GM23338 (cell line): ENCODE measurements around the gene KDM6A. TPM values are rescaled to one million over a fixed set of nuclear protein-coding genes. Genes with fewer than 3 reads are reported as not detected.
"Not testable (repeated sequence)": the region's sequence is repeated elsewhere in the genome, so short reads cannot be mapped to it uniquely, and the experiment has no call there.

ENCODE experiments used
- ATAC-seq: fragments of 200-7000 bp; cut with Tn5 transposase; 3 replicates; pipeline ENCODE4 v1.9.1; 2020
- DNase-seq: peaks from one replicate; pipeline ENCODE4 v3.0.0-alpha.2; 2015; ENCODE audit warnings: low spot score
- H2AFZ ChIP-seq: fragments of 200-600 bp; sonication (generic); 2 replicates; pipeline ENCODE4 v1.8.0; 2016; ENCODE audit warnings: antibody characterized with exemption, mild to moderate bottlenecking, moderate library complexity
- H3F3A ChIP-seq: fragments of 200-600 bp; sonication (generic); replicated peaks from 2 replicates; pipeline ENCODE4 v1.8.0; 2017; ENCODE audit warnings: antibody characterized with exemption, mixed run types, low read depth
- H3K27ac ChIP-seq: fragments of 200-600 bp; sonication (generic); 2 replicates; pipeline ENCODE4 v1.6.1; 2016; ENCODE audit warnings: low read depth
- H3K27me3 ChIP-seq: fragments of 200-600 bp; sonication (generic); 2 replicates; pipeline ENCODE4 v1.8.0; 2016; ENCODE audit warnings: mild to moderate bottlenecking, mixed run types, moderate library complexity; ENCODE audit not compliant: insufficient read depth
- H3K36me3 ChIP-seq: fragments of 200-600 bp; sonication (generic); 2 replicates; pipeline ENCODE4 v1.8.0; 2016; ENCODE audit warnings: mild to moderate bottlenecking; ENCODE audit not compliant: insufficient read depth
- H3K4me1 ChIP-seq: fragments of 200-600 bp; sonication (generic); 2 replicates; pipeline ENCODE4 v1.8.0; 2016; ENCODE audit warnings: mild to moderate bottlenecking, moderate library complexity; ENCODE audit not compliant: insufficient read depth
- H3K4me2 ChIP-seq: fragments of 200-600 bp; sonication (generic); 2 replicates; pipeline ENCODE4 v1.7.1; 2017; ENCODE audit warnings: mixed run types
- H3K4me3 ChIP-seq: fragments of 200-600 bp; sonication (generic); 2 replicates; pipeline ENCODE4 v1.6.1; 2016; ENCODE audit warnings: mixed run types
- H3K79me2 ChIP-seq: fragments of 200-600 bp; sonication (generic); replicated peaks from 2 replicates; pipeline ENCODE4 v1.8.0; 2017; ENCODE audit warnings: mild to moderate bottlenecking; ENCODE audit not compliant: insufficient read depth
- H3K9me2 ChIP-seq: fragments of 200-600 bp; sonication (generic); 2 replicates; pipeline ENCODE4 v1.8.0; 2017; ENCODE audit not compliant: insufficient read depth
- H4K20me1 ChIP-seq: fragments of 200-600 bp; sonication (generic); replicated peaks from 2 replicates; pipeline ENCODE4 v1.8.0; 2017; ENCODE audit warnings: mild to moderate bottlenecking; ENCODE audit not compliant: insufficient read depth
- H3K27ac Mint-ChIP-seq: 2 replicates; pipeline ENCODE4 v1.8.0; 2020; ENCODE audit warnings: inconsistent platforms, mild to moderate bottlenecking, moderate library complexity, mixed read lengths
- H3K27me3 Mint-ChIP-seq: 3 replicates; pipeline ENCODE4 v1.8.0; 2022; ENCODE audit warnings: low read depth, mild to moderate bottlenecking, moderate library complexity, mixed read lengths, inconsistent platforms; ENCODE audit not compliant: insufficient read depth, poor library complexity
- H3K36me3 Mint-ChIP-seq: 3 replicates; pipeline ENCODE4 v1.8.0; 2021; ENCODE audit warnings: low read depth, mild to moderate bottlenecking, inconsistent platforms, moderate library complexity, mixed read lengths
- H3K4me1 Mint-ChIP-seq: 3 replicates; pipeline ENCODE4 v1.8.0; 2020; ENCODE audit warnings: mild to moderate bottlenecking, inconsistent platforms, mixed read lengths
- H3K4me3 Mint-ChIP-seq: 3 replicates; pipeline ENCODE4 v1.8.0; 2021; ENCODE audit warnings: moderate library complexity, mild to moderate bottlenecking, inconsistent platforms, mixed read lengths
- H3K9me3 Mint-ChIP-seq: 3 replicates; pipeline ENCODE4 v1.8.0; 2020; ENCODE audit warnings: moderate library complexity, mild to moderate bottlenecking, inconsistent platforms, mixed read lengths
- CREB1 ChIP-seq: fragments of 250-450 bp; sonication (Bioruptor Pico); IDR thresholded peaks from 2 replicates; pipeline ENCODE4 v1.5.0; 2020; ENCODE audit warnings: low read depth, mild to moderate bottlenecking, moderate library complexity
- EZH2 ChIP-seq: fragments of 200-600 bp; sonication (generic); IDR thresholded peaks from one replicate; pipeline ENCODE4 v1.8.0; 2017; ENCODE audit warnings: antibody characterized with exemption, mild to moderate bottlenecking, low read depth; ENCODE audit not compliant: unreplicated experiment
- EZH2phosphoT487 ChIP-seq: fragments of 200-600 bp; sonication (generic); IDR thresholded peaks from one replicate; pipeline ENCODE4 v1.8.1; 2018; ENCODE audit warnings: antibody characterized with exemption; ENCODE audit not compliant: unreplicated experiment
- JUNB ChIP-seq: IDR thresholded peaks from one replicate; pipeline ENCODE4 v1.6.1; 2016; ENCODE audit warnings: antibody characterized with exemption; ENCODE audit not compliant: unreplicated experiment
- NANOG ChIP-seq: IDR thresholded peaks from 2 replicates; pipeline ENCODE4 v1.6.1; 2016; ENCODE audit warnings: antibody characterized with exemption, borderline replicate concordance
- POLR2AphosphoS5 ChIP-seq: IDR thresholded peaks from 2 replicates; pipeline ENCODE4 v1.6.1; 2016; ENCODE audit warnings: antibody characterized with exemption, low read depth
- STAT1 ChIP-seq: IDR thresholded peaks from one replicate; pipeline ENCODE4 v1.6.1; 2016; ENCODE audit warnings: antibody characterized with exemption; ENCODE audit not compliant: unreplicated experiment
- ZNF114 ChIP-seq: fragments of 250-450 bp; sonication (Bioruptor Pico); IDR thresholded peaks from 2 replicates; pipeline ENCODE4 v1.5.0; 2020; ENCODE audit warnings: mild to moderate bottlenecking, moderate library complexity
- polyA plus RNA-seq: library from polyadenylated mRNA; unstranded; fragments of >200 nt; fragmentation: Nextera tagmentation; extraction: Ambion mirVana; gene quantifications from 2 replicates; pipeline ENCODE4 v1.2.1, GENCODE V29; 2016
- total RNA-seq: library from RNA; depleted of rRNA; stranded (reverse); fragments of >200 nt; shearing (Covaris generic); gene quantifications from 2 replicates; pipeline ENCODE4 v1.2.3, GENCODE V29; 2014
- TF ChIP-seq, protein P1 (sequence below), 2 experiments: fragments of 200-600 bp in 1 of 2; sonication (generic) in 1 of 2; conservative IDR thresholded peaks; 2 replicates each; pipeline versions ENCODE4 v1.5.1 to v1.6.1; 2016 to 2017; ENCODE audit warnings: antibody characterized with exemption in 2 of 2, low read depth in 2 of 2, mild to moderate bottlenecking in 2 of 2, moderate library complexity in 1 of 2
- TF ChIP-seq, protein P2 (sequence below): IDR thresholded peaks from one replicate; pipeline ENCODE4 v1.6.1; 2018; ENCODE audit warnings: antibody characterized with exemption; ENCODE audit not compliant: unreplicated experiment
- TF ChIP-seq, protein P3 (sequence below): fragments of 250-450 bp; sonication (Bioruptor Pico); IDR thresholded peaks from 2 replicates; pipeline ENCODE4 v1.5.0; 2020; ENCODE audit warnings: mild to moderate bottlenecking, moderate library complexity

The KDM6A gene
- total and polyA plus RNA-seq, 2 experiments from 2014 or later: 22.8 to 102 TPM

DNA sequence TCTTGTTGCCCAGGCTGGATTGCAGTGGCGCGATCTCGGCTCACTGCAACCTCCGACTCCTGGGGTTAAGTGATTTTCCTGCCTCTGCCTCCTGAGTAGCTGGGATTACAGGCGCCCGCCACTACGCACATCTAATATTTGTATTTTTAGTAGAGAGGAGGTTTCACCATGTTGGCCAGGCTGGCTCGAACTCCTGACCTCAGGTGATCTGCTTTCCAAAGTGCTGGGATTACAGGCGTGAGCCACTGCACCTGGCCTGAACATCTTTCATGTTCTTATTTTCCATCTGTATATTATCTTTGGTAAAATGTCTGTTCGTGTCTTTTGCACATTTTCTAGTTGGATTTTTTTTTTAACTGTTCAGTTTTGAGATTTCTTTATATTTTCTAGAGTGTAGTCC lies 17.7 kb downstream of the KDM6A start:
- H3F3A ChIP-seq, H4K20me1 ChIP-seq, H3K9me2 ChIP-seq, H3K9me3 Mint-ChIP-seq, ATAC-seq, H3K36me3 ChIP-seq, H3K27ac Mint-ChIP-seq, DNase-seq, H3K4me3 ChIP-seq, H3K27me3 Mint-ChIP-seq, H2AFZ ChIP-seq, H3K27me3 ChIP-seq, H3K36me3 Mint-ChIP-seq, H3K4me2 ChIP-seq, H3K4me1 ChIP-seq, H3K4me3 Mint-ChIP-seq: not testable (repeated sequence)
- peaks cover 100% of the 10 kb centered on the region for H3K79me2 ChIP-seq
- H3K27ac ChIP-seq: 0 out of 2 replicates have a peak overlapping the region, but pooled peaks have one; percentile 10
- peaks cover 15% of the 10 kb centered on the region for H3K4me1 Mint-ChIP-seq

DNA sequence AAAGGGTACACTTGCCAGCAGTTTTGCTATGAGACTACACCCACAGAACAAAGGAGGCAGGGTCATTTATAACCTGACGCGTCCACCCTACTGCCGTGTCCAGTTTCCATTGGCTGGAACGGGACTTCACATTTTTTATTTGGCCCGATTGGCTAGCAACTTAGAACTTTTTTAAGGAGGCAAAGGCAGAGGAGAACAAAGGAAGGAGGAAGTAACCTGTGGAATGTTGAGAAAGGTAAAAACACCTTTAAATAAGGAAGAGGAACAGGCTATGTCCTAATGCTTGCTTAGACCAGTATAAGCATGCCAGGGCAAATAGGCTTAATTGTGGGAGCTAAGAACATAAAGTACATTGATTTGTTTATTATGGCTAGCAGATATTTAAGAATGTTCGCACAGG lies 18.7 kb downstream of the KDM6A start:
- peaks cover 8% of the 10 kb centered on the region for H4K20me1 ChIP-seq
- Mint-ChIP-seq H3K27ac (peak overlapping the region; percentile 81; the same call in 1 of the 2 replicates), H3K9me3 (no peaks in the 10 kb centered on the region; the same call in 2 of the 3 replicates), H3K4me3 (no peak overlapping the region), H3K4me1 (peaks cover 15% of the 10 kb centered on the region), H3K36me3 (peaks cover 7% of the 10 kb centered on the region; the same call in 2 of the 3 replicates), H3K27me3 (no peaks in the 10 kb centered on the region)
- no peak overlapping the region for H3K4me2 ChIP-seq
- no peaks in the 10 kb centered on the region for H3K36me3 ChIP-seq
- ATAC-seq (no peak), DNase-seq (peak; percentile 14)
- H3K9me2 ChIP-seq: no peaks in the 10 kb centered on the region
- H3K79me2 ChIP-seq: peaks cover 100% of the 10 kb centered on the region
- no peaks in the 10 kb centered on the region for H3K27me3 ChIP-seq
- peaks cover 5% of the 10 kb centered on the region; the same call in 1 of the 2 replicates for H3K4me1 ChIP-seq
- no peak overlapping the region for H2AFZ ChIP-seq
- H3K4me3 ChIP-seq: no peak overlapping the region
- H3F3A ChIP-seq: no peaks in the 10 kb centered on the region
- H3K27ac ChIP-seq: peak overlapping the region; percentile 18; the same call in 1 of the 2 replicates
- TF ChIP-seq ZNF114 (CRISPR knock-in tag): no peak
- no peak for TF ChIP-seq JUNB
- TF ChIP-seq, protein P1, sequence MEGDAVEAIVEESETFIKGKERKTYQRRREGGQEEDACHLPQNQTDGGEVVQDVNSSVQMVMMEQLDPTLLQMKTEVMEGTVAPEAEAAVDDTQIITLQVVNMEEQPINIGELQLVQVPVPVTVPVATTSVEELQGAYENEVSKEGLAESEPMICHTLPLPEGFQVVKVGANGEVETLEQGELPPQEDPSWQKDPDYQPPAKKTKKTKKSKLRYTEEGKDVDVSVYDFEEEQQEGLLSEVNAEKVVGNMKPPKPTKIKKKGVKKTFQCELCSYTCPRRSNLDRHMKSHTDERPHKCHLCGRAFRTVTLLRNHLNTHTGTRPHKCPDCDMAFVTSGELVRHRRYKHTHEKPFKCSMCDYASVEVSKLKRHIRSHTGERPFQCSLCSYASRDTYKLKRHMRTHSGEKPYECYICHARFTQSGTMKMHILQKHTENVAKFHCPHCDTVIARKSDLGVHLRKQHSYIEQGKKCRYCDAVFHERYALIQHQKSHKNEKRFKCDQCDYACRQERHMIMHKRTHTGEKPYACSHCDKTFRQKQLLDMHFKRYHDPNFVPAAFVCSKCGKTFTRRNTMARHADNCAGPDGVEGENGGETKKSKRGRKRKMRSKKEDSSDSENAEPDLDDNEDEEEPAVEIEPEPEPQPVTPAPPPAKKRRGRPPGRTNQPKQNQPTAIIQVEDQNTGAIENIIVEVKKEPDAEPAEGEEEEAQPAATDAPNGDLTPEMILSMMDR (conservative IDR thresholded peaks at IDR 0.05; ENCODE audit: low read depth in 2 of 2): no peak
- no peak for TF ChIP-seq STAT1
- TF ChIP-seq, protein P2, sequence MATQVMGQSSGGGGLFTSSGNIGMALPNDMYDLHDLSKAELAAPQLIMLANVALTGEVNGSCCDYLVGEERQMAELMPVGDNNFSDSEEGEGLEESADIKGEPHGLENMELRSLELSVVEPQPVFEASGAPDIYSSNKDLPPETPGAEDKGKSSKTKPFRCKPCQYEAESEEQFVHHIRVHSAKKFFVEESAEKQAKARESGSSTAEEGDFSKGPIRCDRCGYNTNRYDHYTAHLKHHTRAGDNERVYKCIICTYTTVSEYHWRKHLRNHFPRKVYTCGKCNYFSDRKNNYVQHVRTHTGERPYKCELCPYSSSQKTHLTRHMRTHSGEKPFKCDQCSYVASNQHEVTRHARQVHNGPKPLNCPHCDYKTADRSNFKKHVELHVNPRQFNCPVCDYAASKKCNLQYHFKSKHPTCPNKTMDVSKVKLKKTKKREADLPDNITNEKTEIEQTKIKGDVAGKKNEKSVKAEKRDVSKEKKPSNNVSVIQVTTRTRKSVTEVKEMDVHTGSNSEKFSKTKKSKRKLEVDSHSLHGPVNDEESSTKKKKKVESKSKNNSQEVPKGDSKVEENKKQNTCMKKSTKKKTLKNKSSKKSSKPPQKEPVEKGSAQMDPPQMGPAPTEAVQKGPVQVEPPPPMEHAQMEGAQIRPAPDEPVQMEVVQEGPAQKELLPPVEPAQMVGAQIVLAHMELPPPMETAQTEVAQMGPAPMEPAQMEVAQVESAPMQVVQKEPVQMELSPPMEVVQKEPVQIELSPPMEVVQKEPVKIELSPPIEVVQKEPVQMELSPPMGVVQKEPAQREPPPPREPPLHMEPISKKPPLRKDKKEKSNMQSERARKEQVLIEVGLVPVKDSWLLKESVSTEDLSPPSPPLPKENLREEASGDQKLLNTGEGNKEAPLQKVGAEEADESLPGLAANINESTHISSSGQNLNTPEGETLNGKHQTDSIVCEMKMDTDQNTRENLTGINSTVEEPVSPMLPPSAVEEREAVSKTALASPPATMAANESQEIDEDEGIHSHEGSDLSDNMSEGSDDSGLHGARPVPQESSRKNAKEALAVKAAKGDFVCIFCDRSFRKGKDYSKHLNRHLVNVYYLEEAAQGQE: no peak
- TF ChIP-seq EZH2phosphoT487: no peak
- TF ChIP-seq, protein P3, sequence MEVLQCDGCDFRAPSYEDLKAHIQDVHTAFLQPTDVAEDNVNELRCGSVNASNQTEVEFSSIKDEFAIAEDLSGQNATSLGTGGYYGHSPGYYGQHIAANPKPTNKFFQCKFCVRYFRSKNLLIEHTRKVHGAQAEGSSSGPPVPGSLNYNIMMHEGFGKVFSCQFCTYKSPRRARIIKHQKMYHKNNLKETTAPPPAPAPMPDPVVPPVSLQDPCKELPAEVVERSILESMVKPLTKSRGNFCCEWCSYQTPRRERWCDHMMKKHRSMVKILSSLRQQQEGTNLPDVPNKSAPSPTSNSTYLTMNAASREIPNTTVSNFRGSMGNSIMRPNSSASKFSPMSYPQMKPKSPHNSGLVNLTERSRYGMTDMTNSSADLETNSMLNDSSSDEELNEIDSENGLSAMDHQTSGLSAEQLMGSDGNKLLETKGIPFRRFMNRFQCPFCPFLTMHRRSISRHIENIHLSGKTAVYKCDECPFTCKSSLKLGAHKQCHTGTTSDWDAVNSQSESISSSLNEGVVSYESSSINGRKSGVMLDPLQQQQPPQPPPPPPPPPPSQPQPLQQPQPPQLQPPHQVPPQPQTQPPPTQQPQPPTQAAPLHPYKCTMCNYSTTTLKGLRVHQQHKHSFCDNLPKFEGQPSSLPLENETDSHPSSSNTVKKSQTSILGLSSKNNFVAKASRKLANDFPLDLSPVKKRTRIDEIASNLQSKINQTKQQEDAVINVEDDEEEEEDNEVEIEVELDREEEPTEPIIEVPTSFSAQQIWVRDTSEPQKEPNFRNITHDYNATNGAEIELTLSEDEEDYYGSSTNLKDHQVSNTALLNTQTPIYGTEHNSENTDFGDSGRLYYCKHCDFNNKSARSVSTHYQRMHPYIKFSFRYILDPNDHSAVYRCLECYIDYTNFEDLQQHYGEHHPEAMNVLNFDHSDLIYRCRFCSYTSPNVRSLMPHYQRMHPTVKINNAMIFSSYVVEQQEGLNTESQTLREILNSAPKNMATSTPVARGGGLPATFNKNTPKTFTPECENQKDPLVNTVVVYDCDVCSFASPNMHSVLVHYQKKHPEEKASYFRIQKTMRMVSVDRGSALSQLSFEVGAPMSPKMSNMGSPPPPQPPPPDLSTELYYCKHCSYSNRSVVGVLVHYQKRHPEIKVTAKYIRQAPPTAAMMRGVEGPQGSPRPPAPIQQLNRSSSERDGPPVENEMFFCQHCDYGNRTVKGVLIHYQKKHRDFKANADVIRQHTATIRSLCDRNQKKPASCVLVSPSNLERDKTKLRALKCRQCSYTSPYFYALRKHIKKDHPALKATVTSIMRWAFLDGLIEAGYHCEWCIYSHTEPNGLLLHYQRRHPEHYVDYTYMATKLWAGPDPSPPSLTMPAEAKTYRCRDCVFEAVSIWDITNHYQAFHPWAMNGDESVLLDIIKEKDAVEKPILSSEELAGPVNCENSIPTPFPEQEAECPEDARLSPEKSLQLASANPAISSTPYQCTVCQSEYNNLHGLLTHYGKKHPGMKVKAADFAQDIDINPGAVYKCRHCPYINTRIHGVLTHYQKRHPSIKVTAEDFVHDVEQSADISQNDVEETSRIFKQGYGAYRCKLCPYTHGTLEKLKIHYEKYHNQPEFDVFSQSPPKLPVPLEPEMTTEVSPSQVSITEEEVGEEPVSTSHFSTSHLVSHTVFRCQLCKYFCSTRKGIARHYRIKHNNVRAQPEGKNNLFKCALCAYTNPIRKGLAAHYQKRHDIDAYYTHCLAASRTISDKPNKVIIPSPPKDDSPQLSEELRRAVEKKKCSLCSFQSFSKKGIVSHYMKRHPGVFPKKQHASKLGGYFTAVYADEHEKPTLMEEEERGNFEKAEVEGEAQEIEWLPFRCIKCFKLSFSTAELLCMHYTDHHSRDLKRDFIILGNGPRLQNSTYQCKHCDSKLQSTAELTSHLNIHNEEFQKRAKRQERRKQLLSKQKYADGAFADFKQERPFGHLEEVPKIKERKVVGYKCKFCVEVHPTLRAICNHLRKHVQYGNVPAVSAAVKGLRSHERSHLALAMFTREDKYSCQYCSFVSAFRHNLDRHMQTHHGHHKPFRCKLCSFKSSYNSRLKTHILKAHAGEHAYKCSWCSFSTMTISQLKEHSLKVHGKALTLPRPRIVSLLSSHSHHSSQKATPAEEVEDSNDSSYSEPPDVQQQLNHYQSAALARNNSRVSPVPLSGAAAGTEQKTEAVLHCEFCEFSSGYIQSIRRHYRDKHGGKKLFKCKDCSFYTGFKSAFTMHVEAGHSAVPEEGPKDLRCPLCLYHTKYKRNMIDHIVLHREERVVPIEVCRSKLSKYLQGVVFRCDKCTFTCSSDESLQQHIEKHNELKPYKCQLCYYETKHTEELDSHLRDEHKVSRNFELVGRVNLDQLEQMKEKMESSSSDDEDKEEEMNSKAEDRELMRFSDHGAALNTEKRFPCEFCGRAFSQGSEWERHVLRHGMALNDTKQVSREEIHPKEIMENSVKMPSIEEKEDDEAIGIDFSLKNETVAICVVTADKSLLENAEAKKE (CRISPR knock-in tag): no peak
- no peak for TF ChIP-seq NANOG
- TF ChIP-seq POLR2AphosphoS5: no peak
- TF ChIP-seq EZH2: no peak
- TF ChIP-seq CREB1 (CRISPR knock-in tag): no peak
